ENCODE data around the gene SYTL1.

Gene SYTL1

GRCh38 chr1:27318596-27318995 lies 23.2 kb upstream of the SYTL1 start:
- no peak for DNase-seq

DNA sequence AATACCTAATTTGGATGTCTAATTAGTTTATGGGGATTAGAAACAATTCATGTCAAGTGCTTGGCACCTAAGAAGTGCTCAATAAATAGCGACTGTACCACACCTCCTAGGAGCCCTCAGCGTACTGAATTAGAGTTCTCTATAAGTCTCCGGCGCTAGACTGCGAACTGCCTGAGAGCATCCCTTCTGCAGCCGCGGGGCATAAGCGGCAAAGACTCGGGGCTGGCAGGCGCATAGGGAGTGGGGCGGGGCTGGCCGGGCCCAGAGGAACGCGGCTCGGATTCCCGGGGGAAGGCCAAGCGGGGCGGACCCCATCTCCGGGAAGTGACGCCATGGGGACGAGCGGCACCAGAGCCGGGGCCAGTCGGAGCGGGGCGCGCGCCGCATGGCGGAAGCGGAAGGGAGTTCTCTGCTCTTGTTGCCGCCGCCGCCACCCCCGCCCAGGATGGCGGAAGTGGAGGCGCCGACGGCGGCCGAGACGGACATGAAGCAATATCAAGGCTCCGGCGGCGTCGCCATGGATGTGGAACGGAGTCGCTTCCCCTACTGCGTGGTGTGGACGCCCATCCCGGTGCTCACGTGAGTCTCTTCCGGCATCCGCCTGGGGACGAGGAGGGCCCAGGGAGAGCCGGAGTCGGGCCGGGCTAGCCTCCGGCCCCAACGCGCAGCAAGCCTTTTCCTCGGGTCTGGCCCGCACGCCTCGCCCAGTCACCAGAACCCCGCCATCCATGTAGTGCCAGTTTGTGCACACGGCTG lies 19.8 kb upstream of the SYTL1 start, which contains the start of gene TMEM222:
TMEM222 (plus strand) TSS at position 351 of the 756 bp plus-strand sequence; CDS start at position 386, 35 bp downstream.
- peak; percentile 69 for DNase-seq

- DNase-seq, result no peak
These were observed 19.1 kb upstream of the SYTL1 start for GRCh38 chr1:27322569-27323240.

GRCh38 chr1:27325286-27325685 lies 16.5 kb upstream of the SYTL1 start:
- no peak for DNase-seq

GRCh38 chr1:27327964-27328363 lies 13.9 kb upstream of the SYTL1 start:
- DNase-seq, result no peak

DNA sequence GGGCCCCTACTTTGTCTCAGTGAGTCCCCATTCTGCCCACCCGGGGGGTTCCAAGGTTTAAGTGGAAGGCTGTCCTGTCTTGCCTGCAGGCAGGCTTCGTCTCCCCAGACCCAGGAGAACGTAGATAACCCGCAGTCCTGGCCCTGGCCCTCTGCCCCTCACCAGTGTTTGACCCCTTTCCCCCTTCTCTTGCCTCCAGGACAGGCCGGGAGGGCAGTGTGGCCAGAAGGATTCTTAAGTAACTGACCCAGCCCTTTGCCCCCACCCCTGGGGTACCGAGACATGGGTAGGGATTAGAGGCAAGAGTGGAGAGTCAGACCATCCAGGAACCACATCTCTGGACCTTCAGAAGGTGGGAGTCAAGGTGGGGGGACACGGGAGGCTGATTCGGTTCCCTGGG lies 11.0 kb upstream of the SYTL1 start:
- DNase-seq, result no peak

GRCh38 chr1:27331426-27331825 lies 10.4 kb upstream of the SYTL1 start:
- DNase-seq, result no peak

- DNase-seq, result no peak
These were observed 9.9 kb upstream of the SYTL1 start for GRCh38 chr1:27331922-27332321.

- no peak for DNase-seq
These were observed 9.1 kb upstream of the SYTL1 start for GRCh38 chr1:27332536-27333281.

GRCh38 chr1:27333717-27334279 lies 8.0 kb upstream of the SYTL1 start:
- no peak for DNase-seq

- DNase-seq, result no peak
These were observed 6.1 kb upstream of the SYTL1 start for GRCh38 chr1:27335506-27336422.

- DNase-seq, result no peak
These were observed 5.1 kb upstream of the SYTL1 start for GRCh38 chr1:27336756-27337155.

GRCh38 chr1:27338751-27339150 lies 3.1 kb upstream of the SYTL1 start:
- DNase-seq, result no peak

- no peak for DNase-seq
These were observed 2.6 kb upstream of the SYTL1 start for GRCh38 chr1:27339213-27339612.

- no peak for DNase-seq
These were observed 562 bp downstream of the SYTL1 start for GRCh38 chr1:27342391-27342777.

- no peak for DNase-seq
These were observed 1.2 kb downstream of the SYTL1 start for GRCh38 chr1:27342778-27343638.

DNA sequence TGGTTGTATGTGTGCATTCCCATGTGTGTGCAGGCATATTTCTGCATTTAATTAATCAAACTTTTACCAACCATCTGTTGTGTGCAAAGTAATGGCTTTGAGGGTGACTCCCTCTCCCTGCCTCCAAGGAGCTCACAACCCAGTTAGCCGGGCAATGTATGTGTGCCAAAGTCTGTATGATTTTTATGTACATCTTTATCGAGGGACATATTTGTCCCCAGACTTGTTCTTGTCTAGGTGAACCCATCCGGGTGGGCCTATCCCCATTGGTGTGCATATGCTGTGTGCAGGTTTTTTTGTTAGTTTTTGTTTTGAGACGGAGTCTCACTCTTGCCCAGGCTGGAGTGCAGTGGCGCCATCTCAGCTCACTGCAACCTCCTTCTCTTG lies 1.8 kb downstream of the SYTL1 start:
- no peak for DNase-seq

GRCh38 chr1:27345272-27345671 lies 3.5 kb downstream of the SYTL1 start:
- DNase-seq, result no peak

DNA sequence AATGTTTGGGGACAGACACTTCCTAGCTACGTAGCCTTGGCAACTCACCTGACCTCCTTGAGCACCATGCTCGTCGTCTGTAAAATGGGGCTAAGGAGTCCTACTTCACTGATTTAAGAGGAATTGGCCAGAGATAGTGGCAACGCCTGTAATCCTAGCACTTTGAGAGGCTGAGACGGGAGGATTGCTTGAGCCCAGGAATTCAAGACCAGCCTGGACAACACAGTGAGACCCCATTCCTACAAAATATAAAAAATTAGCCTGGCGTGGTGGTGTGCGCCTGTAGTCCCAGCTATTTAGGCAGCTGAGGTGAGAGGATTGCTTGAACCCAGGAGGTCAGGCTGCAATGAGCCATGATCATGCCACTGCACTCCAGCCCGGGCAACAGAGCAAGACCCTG lies 4.5 kb downstream of the SYTL1 start:
- no peak for DNase-seq

- DNase-seq, result no peak
These were observed 5.3 kb downstream of the SYTL1 start for GRCh38 chr1:27346991-27347624.
